A673 (cell line): ENCODE results near the gene RNF44. TPM values are rescaled to one million over a fixed set of nuclear protein-coding genes. Genes with fewer than 3 reads are reported as not detected.

Experiments
- BruUV-seq: library from RNA; stranded (reverse); fragments of 400-500 nt; replicated peaks from 2 replicates; lab custom pipeline; 2021; lab: Mats Ljungman, UMichigan
- CTCF ChIA-PET: fragments of 300-600 bp; sonication (Branson Sonifier 250); formaldehyde crosslinking; loops from one replicate; lab custom pipeline; 2022; ENCODE audit warnings: antibody characterized with exemption; lab: Charles Lee
- POLR2A ChIA-PET: fragments of 300-600 bp; sonication (Branson Sonifier 250); formaldehyde crosslinking; loops from one replicate; lab custom pipeline; 2022; ENCODE audit warnings: antibody characterized with exemption; ENCODE audit not compliant: low non-redundant PET; lab: Charles Lee
- DNase-seq: peaks from one replicate; pipeline ENCODE4 v3.0.0-alpha.2; 2015; ENCODE audit warnings: low spot score
- H3K27ac ChIP-seq: fragments of 200-600 bp; sonication (generic); 2 replicates; pipeline ENCODE4 v1.5.1; 2016; ENCODE audit warnings: mixed run types, low read depth, mild to moderate bottlenecking, mixed read lengths, antibody characterized with exemption, low read length; ENCODE audit not compliant: poor library complexity, severe bottlenecking
- H3K27me3 ChIP-seq: fragments of 200-600 bp; sonication (generic); replicated peaks from 2 replicates; pipeline ENCODE4 v1.6.1; 2017; ENCODE audit warnings: mixed run types, low read depth, mild to moderate bottlenecking, mixed read lengths, antibody characterized with exemption, low read length; ENCODE audit not compliant: insufficient read depth, poor library complexity
- H3K36me3 ChIP-seq: fragments of 200-600 bp; sonication (generic); 2 replicates; pipeline ENCODE4 v1.6.1; 2016; ENCODE audit warnings: mixed run types, mild to moderate bottlenecking, mixed read lengths, antibody characterized with exemption, low read length; ENCODE audit not compliant: insufficient read depth, poor library complexity, severe bottlenecking
- H3K4me1 ChIP-seq: fragments of 200-600 bp; sonication (generic); 2 replicates; pipeline ENCODE4 v1.6.1; 2017; ENCODE audit warnings: mixed run types, mild to moderate bottlenecking, mixed read lengths, antibody characterized with exemption, low read length; ENCODE audit not compliant: insufficient read depth, poor library complexity, severe bottlenecking
- H3K4me3 ChIP-seq: fragments of 200-600 bp; sonication (generic); 2 replicates; pipeline ENCODE4 v1.5.1; 2016; ENCODE audit warnings: low read depth, mixed run types, mild to moderate bottlenecking, mixed read lengths, low read length; ENCODE audit not compliant: poor library complexity, severe bottlenecking
- H3K9me3 ChIP-seq: fragments of 200-600 bp; sonication (generic); 2 replicates; pipeline ENCODE4 v1.6.1; 2016; ENCODE audit warnings: mixed run types, low read depth, mild to moderate bottlenecking, mixed read lengths, antibody characterized with exemption, low read length; ENCODE audit not compliant: poor library complexity, severe bottlenecking
- CTCF ChIP-seq: fragments of 300-800, 200-600 bp; sonication (generic); conservative IDR thresholded peaks from 2 replicates; pipeline ENCODE4 v1.5.1; 2017; ENCODE audit warnings: low read depth, mild to moderate bottlenecking, antibody characterized with exemption, low read length, moderate library complexity, mixed read lengths
- EZH2 ChIP-seq: fragments of 200-600 bp; sonication (generic); IDR thresholded peaks from 2 replicates; pipeline ENCODE4 v1.6.1; 2017; ENCODE audit warnings: borderline replicate concordance, low read depth, mild to moderate bottlenecking, mixed read lengths, antibody characterized with exemption, low read length; ENCODE audit not compliant: poor library complexity, severe bottlenecking
- intact Hi-C: fragments of 100-400 bp; cut with micrococcal nuclease; formaldehyde crosslinking; loops from one replicate; pipeline ENCODE4 v1.10.0; 2022; ENCODE audit not compliant: unreplicated experiment
- total RNA-seq: library from RNA; stranded (reverse); gene quantifications from 2 replicates; pipeline ENCODE4 v1.2.3, GENCODE V29; 2021

RNF44 gene
- total RNA-seq, 1 experiment from 2014 or later = 92.8 TPM

- BruUV-seq = no TSS peak
- no peaks in the 10 kb centered on the region for H3K27me3 ChIP-seq
- no peaks in the 10 kb centered on the region for H3K9me3 ChIP-seq
- H3K36me3 ChIP-seq = no peaks in the 10 kb centered on the region
- DNase-seq = no peak
- TF ChIP-seq EZH2 = no peak
- TF ChIP-seq CTCF = no peak
- peak overlapping the region; percentile 69 for H3K4me3 ChIP-seq
- POLR2A ChIA-PET = interaction anchor here (0.6 kb wide), 1 partner anchor 9 kb away, joined by 7 read pairs; no protein-coding TSS in a partner anchor
- peaks cover 37% of the 10 kb centered on the region for H3K4me1 ChIP-seq
- CTCF ChIA-PET = no interaction called here
- peak overlapping the region; percentile 74 for H3K27ac ChIP-seq
- intact Hi-C loops = no loop called here
Observed at GRCh38 chr5:176542596-176543427, 5.6 kb upstream of the RNF44 start.

- no peak for TF ChIP-seq EZH2
- no peak for TF ChIP-seq CTCF
- peaks cover 37% of the 10 kb centered on the region for H3K4me1 ChIP-seq
- BruUV-seq = no TSS peak
- ChIA-PET CTCF (no interaction called here), POLR2A (no interaction called here)
- intact Hi-C loops = no loop called here
- H3K36me3 ChIP-seq = no peaks in the 10 kb centered on the region
- peak overlapping the region; percentile 69 for H3K4me3 ChIP-seq
- no peaks in the 10 kb centered on the region for H3K9me3 ChIP-seq
- peak overlapping the region; percentile 74 for H3K27ac ChIP-seq
- no peaks in the 10 kb centered on the region for H3K27me3 ChIP-seq
- DNase-seq = no peak
Observed at GRCh38 chr5:176542135-176542595, 5.0 kb upstream of the RNF44 start.

DNA sequence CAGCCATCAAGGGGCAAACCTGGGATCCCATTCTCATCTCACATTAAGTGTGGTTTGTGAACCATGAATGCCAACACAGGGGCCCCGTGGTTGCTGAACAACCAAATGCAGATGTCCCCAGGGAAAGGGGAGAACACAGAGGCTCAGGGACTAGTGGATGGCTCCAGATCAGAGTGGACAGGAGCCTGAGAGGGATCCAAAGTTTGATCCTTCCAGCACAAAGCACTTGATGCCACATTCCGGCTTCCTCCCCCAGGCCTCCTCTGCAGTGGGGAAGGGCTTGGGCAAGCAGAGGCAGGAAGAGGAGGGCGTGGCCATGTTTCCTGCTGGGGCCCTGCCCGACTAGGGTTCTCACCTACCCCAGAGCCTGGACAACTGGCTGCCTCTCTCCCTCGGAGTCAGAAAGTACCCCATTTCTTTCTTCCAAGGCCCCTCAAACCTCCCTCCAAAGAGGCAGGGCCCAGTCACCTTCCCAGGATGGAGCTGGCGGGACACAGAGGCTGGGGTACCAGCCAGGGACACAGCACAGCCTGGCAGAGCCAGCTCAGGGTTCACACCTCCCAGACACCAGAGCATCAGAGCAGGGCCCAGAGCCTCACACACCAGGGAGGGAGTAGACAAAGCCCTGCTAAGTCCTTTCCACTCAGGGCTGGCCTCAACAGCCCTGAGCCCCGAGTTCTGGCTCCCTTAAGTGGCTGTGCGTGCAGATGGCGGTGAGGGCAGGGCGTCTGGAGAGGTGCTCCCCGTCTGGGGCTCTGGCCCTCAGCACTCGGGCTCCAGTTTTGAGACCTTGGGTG is 4.3 kb upstream of the RNF44 start:
- peak overlapping the region; percentile 69 for H3K4me3 ChIP-seq
- H3K36me3 ChIP-seq = no peaks in the 10 kb centered on the region
- POLR2A ChIA-PET = no interaction called here
- CTCF ChIA-PET = no interaction called here
- intact Hi-C loops = no loop called here
- no peaks in the 10 kb centered on the region for H3K27me3 ChIP-seq
- DNase-seq = peak; percentile 66
- BruUV-seq = no TSS peak
- H3K9me3 ChIP-seq = no peaks in the 10 kb centered on the region
- peak overlapping the region; percentile 74 for H3K27ac ChIP-seq
- no peak for TF ChIP-seq EZH2
- TF ChIP-seq CTCF = no peak
- peaks cover 37% of the 10 kb centered on the region for H3K4me1 ChIP-seq
